Activated effector memory CD4-positive, alpha-beta T cell treated with Interleukin-2 at 50 U/mL for 16 hours (primary cell): Measurements from ENCODE around the gene TSPAN15.

ENCODE experiments used
- DNase-seq: peaks from one replicate; pipeline ENCODE4 v3.0.0-alpha.2; 2020

TSPAN15 gene

DNA sequence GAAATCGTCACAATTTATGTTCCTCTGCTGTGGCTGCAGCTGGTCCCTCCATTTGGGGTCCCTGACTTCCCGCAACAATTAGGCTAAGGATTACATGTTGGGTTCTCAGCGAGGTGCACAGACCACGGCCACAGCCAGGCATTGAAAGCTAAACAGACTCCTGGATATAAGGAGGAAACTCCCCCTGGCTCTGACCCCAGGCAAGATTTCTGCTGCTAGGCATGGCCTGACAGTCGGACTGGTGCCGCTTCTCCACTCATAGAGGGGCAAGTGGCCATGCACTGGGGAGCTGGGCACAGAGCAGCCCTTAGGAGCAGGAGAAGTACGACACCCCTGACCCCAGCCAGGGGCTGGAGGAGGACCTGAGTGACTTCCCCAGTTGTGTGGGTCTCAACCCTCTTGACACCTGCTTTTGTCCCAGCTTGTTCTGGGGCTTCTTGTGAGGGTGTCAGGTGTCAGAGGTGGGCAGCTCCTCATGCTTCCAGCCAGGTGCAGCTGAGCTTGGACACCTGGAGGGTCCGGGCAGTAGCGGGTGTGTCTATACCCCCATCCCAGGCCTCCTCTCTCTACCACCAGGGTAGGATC is 38.3 kb downstream of the TSPAN15 start:
- DNase-seq, result no peak

DNA sequence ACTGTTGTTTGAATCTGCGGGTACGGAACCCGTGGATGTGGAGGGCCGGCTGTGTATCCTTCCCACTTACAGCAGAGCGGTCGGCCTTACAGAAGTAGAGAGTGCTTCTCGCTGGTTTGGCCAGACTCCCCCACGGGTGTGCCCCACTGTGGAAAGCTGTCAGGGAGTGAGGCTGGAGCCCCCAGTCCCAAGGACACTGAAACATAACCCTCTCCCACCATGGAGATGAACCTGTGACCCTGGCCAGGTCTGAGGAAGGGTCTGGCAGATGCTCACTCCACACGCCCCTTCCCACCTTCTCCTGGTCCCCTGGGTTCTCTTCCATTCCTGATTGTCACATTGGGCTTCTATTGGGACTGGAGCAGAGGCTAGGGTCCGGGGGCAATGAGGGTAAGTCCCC is 39.6 kb downstream of the TSPAN15 start:
- no peak for DNase-seq

DNA sequence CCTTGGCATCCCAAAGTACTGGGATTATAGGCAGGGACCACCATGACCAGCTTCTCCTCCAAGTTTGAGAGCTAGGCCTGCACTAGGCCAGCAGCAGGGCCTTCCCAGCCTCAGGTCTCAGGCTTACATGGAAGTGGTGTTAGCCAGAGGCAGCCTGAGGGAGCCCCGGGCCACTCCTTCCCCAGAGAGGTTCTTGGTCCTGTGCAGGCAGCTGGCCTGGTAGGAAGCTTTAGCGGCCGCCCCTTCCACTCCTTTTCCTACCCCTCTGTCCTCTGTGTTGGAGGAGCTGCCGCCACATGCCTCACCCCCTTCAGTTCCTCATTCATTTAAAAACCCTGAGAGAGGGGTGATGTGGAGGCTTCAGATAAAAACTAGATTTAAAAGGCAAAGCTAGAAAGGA is 40.3 kb downstream of the TSPAN15 start:
- no peak for DNase-seq

DNA sequence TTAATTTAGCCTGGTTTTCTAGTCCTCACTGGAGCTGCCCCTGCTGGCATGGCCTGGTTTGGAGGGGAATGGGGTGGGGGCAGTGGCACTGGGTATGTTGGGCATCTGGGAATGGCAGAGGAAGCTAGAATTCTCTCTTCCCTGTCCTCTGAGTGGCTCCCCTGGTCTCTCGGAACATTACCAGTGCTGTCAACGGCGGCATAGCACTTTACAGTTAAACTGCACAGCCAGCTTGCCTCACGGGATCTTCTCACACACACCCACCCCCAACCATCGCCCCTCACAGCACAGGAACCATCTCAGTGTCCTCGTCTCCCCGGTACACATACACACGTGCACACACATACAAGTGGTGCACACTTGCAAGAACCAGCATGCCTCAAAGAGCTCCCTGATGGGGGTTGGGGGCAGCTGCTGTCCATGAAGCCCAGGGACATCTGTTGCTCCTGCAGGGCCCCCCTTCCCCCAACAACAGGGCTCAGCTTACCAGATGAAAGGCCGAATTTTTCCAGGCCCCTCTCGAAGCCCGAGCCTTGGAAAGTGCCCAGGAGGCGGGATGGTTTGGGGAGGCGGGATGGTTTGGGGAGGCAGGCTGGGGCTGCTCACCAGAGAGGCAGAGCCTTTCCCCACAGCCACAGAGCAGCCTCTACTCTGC is 41.0 kb downstream of the TSPAN15 start:
- no peak for DNase-seq

DNA sequence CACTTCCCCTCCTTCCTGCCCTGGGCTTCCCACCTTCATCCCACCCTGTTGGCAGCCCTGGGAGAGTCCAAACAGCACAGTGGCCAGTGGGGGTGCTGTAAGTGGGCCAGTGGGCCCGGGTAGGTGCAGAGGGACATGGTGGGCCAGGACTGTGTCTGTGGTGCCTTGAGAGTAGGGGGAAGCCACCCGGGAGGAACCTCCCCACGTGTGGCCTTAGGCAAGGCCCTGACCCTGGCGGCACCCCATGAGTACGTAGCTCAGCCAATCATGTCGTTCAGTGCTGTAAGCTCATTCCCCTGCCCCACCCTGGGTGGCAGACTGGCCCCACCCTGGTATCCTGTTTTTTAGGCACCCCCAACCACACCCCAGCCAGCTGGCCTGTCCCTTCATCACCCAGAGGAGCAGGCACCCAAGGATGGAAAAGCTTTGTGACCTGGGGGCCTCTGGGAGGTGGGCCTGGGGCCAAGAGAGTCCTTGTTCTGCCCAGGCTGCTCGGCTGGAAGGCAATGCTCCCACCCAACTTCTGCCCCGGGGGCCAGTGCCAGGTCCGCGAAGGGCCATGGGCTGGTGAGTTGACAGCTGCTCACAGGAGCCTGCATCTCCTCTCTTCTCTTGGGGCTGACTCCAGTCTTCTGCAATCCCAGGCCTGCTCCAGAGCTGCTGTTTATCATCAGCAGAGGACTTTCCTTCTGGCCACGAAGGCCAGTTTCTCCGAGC is 41.6 kb downstream of the TSPAN15 start:
- DNase-seq, result no peak

DNA sequence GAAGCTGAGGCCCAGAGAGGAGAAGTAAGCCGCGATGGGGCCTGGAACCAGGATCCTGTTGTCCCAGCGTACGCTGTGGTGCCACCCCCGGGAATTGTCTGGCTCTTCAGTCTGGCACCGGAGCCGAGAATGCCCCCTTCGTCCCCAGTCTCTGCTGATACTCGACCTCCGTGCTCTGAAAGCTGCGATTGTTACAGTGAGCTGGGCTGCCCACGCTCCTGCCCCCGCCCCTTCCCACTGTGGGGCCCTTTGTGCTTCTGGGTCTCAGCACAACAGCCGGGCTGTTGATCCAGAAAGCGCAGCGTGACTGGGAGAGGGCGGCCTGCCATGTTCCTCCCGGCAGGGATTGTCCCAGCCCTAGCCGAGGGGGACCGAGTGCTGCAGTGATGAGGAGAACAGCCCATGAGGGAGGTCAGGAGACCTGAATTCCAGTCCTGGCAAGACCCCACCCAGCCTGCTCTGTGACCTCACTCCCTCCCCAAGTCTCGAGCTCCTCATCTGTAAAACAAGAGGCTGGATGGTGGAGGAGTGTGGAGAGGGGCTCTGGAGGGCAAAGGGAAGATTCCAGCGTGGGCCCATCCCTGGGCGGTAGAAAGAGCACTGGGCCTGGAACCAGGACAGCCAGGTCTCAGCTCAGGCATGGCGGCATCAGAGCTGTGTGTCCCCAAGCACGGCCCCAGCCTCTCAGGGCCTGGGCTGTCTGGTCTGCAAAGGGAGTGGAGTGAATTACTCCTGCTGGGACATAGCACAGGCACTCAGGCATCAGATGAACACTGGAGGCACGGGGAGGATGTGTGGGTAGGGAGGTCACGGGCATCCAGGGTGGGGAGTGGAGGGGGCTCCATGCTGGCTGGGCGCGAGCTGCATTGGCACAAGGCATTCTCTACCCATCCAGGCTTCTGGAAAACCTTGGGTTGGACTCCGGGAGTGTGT is 43.6 kb downstream of the TSPAN15 start:
- DNase-seq, result no peak

DNA sequence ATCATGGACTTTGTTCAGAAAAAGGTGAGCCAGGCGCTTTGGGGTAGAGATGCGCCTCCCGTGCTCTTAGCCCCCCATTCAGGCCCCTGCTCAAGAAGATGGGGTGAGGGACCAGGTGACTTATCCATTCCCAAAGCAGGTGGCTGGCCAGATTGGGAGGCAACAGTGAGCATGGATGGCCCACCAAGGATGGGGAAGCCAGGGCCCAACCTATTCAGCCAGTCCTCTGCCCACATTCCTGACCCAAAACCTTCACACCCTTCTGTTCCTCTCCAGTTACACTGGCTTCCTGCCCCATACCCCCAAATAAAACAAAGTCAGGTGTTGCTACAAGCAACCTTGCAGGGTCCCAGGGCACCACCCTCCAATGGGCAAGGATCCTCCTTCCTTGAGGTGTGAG is 44.4 kb downstream of the TSPAN15 start:
- no peak for DNase-seq

DNA sequence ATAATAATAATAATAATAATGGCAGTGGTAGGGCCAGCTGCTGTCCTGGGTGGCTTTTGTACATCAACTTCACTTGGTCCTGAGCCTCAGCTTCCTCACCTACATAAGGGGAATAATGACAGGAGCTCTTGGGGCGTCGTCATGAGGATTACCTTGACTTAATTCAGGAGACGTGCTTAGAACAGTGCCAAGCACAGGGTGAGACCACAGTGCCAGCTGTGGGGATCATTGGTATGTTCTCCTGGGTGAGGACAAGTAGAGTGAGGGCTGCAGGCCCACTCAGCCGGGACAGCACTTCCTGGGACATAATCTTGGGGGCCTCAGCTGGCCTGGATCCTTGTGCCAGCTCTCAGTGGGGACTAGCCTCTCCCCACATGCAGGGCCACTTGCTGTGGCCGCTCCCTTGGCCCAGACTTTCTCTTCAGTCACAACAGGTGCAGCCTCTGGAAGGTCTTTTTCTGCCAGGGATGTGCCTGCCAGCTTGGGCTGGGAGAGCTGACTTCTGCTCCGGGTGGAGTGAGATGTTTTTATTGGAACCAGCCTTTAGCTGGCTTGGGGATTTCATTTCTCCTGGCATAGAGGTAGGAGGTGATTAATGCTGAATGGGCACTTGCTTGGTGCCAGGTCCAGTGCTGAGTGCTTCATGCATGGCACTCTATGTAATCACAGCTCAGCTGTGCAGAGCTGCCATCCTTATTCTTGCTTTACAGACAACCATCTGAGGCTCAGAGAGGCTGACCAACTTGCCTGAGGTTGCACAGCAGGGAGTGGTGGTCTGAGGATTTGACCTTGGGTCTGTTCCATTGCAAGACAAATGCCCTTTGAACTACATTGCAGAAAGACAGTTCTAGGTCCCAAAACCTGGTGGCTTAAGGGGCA is 45.3 kb downstream of the TSPAN15 start:
- no peak for DNase-seq

DNA sequence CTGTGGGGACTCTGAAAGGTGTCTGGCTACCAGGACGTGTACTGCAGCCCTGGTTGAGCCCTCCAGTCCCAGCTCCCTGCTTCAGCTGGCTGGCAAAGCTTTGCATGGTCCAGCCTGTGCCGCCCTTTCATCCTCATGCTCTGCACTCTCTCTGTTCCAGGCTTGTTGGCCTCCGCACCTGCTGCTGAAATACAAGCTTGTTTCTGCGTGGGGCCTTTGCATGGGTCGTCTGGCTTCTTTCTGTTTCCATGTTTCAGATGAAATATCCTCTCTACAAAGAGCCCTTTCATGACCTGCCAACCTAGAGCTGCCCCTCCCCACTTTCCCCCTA is 45.9 kb downstream of the TSPAN15 start:
- no peak for DNase-seq

DNA sequence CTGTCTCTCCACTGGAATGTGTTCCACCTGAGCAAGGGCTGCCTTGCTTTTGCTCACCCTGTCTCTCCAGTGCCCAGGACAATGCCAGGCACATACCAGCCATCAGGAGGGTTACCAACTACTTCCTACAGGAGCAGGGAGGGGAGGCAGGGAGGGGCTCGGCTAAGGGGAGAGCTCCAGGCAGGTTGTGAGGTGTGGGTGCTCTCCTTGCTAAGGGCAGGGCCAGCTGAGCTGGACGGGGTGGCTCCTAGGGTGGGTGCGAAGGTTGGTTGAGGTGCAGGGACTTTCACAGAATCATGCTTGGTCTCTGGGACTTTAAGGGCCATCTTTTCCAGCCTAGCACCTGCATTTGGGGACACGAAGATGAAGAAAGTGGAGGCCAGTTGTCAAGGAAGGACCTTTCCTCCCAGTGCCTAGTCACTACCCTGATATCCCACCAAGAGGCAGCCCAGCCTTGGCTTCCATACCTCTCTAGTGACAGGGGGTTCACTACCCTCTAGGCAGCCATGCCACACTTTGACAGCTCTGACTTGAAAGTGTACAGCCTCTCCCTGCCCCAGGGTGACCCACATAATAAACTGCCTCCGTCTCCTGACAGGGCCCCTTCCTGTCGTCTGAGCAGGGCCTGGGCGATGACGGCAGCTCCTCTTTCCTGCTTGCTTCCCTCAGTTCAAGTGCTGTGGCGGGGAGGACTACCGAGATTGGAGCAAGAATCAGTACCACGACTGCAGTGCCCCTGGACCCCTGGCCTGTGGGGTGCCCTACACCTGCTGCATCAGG is 46.5 kb downstream of the TSPAN15 start:
- no peak for DNase-seq

DNA sequence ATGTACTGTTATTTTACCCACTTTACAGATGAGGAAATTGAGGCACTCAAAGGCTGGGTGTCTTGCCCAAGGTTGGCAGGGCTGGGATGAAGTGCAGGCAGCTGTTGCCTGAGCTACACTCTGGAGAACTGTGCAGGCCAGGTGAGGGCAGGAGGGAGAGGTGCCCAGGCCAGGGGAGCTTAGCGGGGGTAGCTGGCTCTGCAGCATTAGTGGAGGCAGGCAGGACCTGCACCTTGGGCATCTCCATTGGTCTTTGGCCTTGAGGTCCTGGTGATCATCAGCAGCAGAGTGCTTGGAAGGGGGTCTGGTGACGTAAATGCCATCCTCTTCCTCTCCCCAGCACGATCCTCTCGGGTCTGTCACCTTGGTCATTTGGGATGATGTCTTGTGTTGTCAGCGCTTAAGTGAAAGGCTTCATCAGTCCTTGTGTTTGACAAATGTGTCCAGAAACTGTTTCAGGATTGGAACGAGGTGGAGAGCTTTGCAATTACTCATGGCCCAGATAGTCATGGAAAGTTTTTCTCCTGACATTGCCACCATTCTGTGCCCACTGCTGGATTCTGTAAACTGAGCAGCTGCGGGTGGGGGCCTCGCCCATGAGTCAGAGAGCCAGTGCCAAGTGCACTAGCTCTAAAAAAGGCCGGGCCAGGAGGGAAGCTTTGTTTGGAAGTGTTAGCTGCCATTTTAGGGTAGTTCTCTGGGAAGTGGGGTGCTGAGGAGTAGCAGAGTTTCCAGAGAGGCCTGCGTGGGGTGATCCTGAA is 47.6 kb downstream of the TSPAN15 start:
- no peak for DNase-seq

DNA sequence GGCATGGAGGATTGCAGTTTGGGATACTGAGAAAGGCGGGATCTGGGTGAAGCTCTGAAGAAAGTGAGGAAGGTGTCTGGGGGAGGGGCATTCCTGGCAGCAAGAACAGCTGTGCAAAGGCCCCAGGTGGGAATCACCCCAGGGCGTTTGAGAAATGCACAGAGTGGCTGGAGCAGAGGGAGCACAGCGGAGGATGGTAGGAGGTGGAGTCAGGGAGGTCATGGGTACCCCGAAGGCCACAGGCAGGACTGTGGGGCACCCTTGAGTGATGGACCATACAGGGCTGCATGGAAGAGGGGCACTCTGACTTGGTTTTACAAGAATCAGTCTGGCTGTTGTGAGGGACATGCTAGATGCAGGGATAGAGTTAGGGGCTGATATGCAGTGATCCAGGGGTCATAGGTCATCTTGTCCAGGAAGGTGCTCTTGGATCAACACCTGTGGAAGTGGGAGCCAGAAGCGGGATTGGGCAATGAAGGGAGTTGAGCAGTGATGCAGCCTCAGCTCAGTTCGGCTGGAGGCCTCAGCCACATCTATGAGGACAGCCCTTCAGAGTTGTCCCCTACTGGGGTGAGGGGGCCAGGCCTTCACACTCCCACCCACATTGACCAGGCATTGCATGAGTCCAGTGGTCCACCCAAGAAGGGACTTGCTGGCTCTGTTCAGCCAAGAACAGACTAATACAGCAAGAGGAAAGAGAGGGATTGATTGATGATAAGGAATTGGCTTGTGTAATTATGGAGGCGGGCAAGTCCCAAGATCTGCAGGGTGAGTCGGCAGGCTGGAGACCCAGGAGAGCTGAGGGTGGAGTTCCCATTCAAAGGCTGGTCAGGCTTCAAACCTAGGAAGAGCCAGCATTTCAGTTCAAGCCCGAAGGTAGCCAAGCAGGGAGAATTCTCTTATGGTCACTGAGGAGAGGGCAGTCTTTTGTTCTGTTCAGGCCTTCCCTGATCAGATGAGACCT is 48.7 kb downstream of the TSPAN15 start:
- DNase-seq, result no peak

DNA sequence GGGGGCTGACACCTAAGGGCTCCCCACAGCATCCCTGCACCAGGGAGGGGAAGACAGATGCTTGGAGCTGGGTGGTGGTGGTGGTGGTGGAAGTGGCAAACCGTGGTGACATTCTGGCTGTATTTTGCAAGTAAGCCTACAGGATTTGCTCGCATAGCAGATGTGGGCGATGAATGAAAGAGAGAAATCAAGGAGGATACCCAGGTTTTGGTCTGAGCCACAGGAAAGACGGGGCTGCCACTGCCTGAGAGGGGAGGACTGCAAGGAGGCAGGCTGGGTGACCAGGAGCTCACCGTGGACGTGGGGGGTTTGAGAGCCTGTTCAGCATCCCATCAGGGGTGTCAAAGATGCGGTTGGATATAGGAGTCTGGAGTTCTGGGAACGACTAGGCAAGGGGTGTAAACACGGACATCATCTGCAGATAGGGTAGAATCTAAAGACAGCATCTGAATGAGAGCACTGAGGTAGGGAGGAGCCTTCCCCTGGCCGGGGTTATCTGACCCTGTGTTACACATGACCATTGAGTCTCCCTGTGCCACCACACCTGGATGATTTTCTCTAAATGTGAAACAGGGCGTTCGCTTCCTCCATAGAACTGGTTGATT is 49.7 kb downstream of the TSPAN15 start:
- no peak for DNase-seq

DNA sequence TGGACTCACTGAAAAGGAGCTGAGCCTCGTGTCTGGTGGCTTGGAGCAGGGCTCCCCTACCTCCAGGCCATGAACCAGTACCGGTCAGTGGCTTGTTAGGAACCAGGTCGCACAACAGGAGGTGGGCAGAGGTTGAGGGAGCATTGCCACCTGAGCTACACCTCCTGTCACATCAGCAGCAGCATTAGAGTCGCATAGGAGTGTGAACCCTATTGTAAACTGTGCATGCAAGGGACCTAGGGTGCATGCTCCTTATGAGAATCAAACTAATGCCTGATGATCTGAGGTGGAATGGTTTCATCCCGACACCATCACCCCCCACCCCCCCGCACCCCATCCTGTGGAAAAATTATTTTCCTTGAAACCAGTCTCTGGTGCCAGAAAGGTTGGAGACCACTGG is 50.4 kb downstream of the TSPAN15 start:
- DNase-seq, result no peak

DNA sequence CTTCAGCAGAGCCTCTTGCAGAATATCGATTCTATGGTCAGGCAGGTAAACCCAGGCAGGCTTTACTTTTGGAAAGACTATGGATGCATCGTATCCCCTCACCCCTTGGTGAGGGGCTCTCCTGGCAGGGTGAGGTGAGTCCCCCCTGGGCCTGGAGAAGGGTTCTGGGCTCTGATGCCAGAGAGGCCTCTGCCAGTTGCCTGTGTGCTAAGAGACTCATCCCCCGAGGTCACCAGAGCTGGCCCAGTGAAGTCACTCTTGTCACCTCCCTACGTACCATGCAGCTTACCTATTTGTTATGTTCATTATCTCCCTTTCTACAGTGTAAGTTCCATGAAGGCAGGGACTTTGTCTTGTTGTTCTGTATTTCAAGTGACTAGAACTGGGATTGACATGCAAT is 51.3 kb downstream of the TSPAN15 start:
- DNase-seq, result no peak

DNA sequence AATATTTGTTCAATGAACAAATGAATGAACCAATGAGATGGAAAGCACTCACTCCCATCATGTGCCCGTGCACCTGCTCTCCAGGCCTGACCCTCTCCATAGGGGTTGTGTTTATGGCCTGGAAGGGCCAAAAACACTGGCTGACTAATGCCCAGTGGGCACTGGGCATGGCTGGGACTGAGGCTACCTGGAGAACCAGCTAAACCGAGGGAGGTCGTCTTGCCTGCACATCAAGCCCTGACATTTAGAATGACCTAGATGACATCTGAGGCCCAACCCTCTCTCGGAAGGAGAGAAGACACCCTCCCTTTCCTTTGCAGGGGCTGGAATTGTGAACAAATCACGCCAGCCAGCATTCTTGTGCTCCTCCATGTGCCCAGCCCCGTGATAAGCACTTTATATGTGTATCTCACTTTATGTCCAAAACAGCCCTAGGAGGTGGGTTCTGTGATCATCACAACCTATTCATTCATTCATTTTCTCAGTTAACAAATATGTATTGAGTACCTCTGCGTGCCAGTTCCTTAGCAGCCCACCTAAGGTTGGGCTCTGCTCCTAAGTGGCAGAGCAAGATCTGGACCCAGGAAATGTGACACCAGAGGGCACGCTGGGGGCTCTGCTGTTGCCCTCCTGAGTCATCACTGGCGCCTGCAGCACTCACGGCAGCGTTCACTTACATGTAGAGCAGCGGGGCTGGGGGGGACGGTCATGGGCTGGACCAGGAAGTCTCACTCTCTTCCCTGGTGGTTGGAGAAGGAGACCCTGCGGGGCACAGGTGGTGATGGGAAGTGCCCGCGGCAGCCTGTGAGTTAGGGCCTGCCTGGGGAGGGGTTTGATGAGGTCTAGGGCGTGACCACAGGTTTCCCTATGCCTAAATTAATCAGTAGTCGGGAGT is 52.0 kb downstream of the TSPAN15 start:
- DNase-seq, result no peak

DNA sequence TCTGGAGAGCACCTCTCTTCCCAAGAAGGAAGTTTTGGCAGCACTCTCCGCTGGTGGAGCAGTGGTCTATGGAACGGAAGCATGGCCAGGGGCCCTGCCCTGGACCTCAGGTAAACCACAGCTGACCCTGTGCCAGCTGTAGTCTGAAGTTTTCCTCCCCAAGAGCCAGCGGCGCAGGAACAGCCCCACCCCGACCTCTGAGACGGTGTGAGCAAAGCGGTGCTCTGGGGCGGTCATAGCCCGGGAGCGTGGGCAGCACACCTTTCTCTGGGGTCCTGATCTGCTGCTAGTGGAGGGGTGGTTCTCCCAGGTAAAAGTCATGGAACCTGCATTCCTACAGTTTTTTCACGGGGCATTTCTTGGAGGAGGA is 52.6 kb downstream of the TSPAN15 start:
- no peak for DNase-seq

DNA sequence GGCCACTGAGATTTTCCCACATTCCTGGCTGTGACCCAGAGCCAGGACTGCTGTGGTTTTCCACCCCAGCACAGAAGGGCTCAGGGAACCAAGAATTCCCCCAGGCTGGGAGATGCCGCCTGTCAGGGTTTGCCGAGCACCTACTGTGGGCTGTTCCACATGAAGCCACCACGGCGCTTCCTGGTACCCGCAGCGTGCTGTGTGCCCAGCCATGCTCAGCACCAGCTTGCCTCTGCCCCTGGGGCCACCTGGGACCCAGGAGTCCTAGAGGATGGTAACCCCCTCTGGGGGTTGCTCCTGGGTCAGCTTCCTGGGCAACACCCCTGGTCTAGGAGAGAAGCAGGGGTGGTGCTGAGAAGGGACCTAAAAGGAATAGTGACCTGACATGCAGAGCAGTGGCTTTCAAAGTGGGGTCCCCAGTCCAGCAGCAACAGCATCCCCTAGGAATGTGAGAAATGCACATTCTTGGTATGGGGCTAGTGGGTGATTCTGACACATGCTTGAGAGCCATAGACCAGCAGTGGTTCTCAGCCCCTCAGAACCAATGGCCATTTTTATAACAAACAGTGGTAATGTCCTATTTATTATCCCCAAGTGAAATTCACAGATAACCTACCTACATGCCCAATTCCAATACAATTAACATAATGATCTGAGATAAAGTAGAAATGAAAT is 53.4 kb downstream of the TSPAN15 start:
- DNase-seq, result no peak
